ENCODE data around the gene ZDHHC9. TPM values are rescaled to one million over a fixed set of nuclear protein-coding genes. Genes with fewer than 3 reads are reported as not detected.

Gene ZDHHC9
- total RNA-seq, 2 donors from 2014 or later = 12.6 to 12.8 TPM

DNA sequence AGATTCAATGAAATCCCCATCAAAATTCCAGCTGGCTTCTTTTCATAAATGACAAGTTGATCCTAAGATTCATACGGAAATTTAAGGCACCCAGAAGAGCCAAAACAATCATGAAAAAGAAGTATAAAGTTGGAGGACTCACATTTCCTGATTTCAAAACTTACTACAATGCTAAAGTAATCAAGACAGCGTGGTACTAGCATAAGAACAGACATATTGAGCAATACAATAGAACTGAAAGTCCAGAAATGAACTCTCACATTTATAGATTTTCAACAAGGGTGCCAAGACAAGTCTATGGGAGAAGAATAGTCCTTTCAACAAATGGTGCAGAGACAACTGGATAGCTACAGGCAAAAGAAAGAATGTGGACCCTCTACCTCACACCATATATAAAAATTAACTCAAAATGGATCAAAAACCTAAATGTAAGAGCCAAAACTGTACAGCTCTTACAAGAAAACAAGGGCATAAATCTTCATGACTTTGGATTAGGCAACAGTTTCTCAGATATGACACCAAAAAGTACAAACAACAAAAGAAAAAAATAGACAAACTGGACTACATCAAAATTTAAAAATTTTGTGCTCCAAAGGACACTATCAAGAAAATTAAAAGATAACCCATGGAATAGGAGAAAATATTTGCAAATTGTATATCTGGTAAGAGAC, 35.4 kb downstream of the ZDHHC9 start:
- Mint-ChIP-seq H3K4me1 (ENCODE audit: low read depth) (peaks cover 17% of the 10 kb centered on the region), H3K27me3 (ENCODE audit: low read depth) (peaks cover 7% of the 10 kb centered on the region), H3K27ac (peak overlapping the region; percentile 63), H3K36me3 (ENCODE audit: insufficient read depth in 2 of 2) (peaks cover 0 to 4% of the 10 kb centered on the region in 2 donors), H3K4me3 (peak overlapping the region in 1 of 2 donors; percentile 45), H3K9me3 (no peaks in the 10 kb centered on the region)
- ATAC-seq (replicated peaks in 1 of 2) (no peak), DNase-seq (no peak)

DNA sequence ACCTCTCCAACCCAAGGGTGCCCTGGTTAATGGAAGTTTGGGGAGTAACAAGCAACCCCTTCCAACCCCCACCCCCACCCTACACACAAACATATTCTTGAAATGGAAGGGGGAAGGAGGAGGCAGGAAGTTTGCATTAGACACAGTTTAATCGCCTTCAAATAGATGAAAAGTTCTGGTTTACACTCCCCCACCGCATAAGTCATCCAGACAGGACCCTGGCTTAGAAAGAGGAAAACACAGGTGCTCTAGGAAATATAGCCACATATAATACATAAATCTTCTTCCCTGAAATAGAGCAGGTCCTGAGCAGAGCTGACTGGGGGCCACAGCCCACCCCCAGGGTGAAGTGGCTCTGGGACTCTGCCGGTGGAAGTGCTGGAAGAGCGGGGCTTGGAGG, 38.9 kb downstream of the ZDHHC9 start:
- Mint-ChIP-seq H3K4me1 (ENCODE audit: low read depth) (peaks cover 20% of the 10 kb centered on the region), H3K27ac (no peak overlapping the region), H3K4me3 (no peak overlapping the region), H3K36me3 (ENCODE audit: insufficient read depth in 2 of 2) (peaks cover 0 to 2% of the 10 kb centered on the region in 2 donors), H3K9me3 (no peaks in the 10 kb centered on the region), H3K27me3 (ENCODE audit: low read depth) (peaks cover 7% of the 10 kb centered on the region)
- DNase-seq (no peak), ATAC-seq (replicated peaks in 1 of 2) (peak in 1 of 2 donors; percentile 13)

GRCh38 chrX:129802863-129803262, 40.8 kb downstream of the ZDHHC9 start:
- Mint-ChIP-seq H3K4me3 (no peak overlapping the region), H3K27me3 (ENCODE audit: low read depth) (peaks cover 7% of the 10 kb centered on the region), H3K4me1 (ENCODE audit: low read depth) (peaks cover 23% of the 10 kb centered on the region), H3K27ac (no peak overlapping the region), H3K9me3 (no peaks in the 10 kb centered on the region), H3K36me3 (ENCODE audit: insufficient read depth in 2 of 2) (peaks cover 0 to 6% of the 10 kb centered on the region in 2 donors)
- no peak for ATAC-seq (replicated peaks in 1 of 2)
- no peak for DNase-seq

DNA sequence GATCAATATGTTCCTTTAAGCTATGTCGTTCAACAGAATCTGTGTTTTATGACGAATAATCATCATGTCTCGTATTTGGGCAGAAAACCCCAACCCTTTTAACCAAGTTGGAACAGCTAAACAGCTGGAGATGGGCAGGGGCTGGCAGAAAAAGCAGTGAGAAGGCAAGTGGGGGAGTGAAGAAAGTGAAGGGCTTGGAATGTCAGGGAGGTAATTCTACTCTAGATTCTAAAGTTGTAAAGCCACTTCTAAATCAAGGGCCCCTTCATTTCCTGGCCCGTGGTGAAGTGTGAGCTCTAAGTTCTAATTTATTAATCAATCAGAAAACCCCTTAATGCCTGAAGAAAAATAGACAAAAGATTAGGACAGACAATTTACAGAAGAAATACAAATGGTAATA, 43.5 kb downstream of the ZDHHC9 start:
- Mint-ChIP-seq H3K27ac (peak overlapping the region; percentile 80), H3K9me3 (no peaks in the 10 kb centered on the region), H3K27me3 (ENCODE audit: low read depth) (peaks cover 2% of the 10 kb centered on the region), H3K4me1 (ENCODE audit: low read depth) (peaks cover 32% of the 10 kb centered on the region), H3K4me3 (no peak overlapping the region), H3K36me3 (ENCODE audit: insufficient read depth in 2 of 2) (peaks cover 0 to 4% of the 10 kb centered on the region in 2 donors)
- ATAC-seq (replicated peaks in 1 of 2) (no peak), DNase-seq (no peak)

DNA sequence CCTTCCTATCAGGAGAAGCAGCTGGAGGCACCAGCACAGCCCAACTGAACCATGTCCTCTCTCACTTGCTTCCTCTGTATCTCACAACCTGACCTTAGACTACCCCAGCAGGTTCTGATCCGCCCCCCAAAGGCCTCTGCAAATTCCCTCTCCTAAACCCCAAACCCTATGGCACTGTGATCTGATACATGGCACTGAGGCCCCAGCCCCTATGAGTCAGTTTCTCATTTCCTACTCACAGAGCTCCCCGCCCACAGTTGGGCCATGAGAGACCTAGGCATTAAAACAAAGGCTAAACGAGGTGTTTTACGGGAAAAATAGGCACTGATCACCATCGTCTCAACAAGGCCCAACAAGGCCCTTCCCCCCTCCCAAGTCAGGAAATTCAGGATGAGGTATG, 44.8 kb downstream of the ZDHHC9 start:
- H3K4me3 Mint-ChIP-seq = peak overlapping the region; percentile 21 to 50
- no peaks in the 10 kb centered on the region for H3K9me3 Mint-ChIP-seq
- H3K36me3 Mint-ChIP-seq (ENCODE audit: insufficient read depth in 2 of 2) = peaks cover 0 to 7% of the 10 kb centered on the region in 2 donors
- peak in 1 of 2 donors; percentile 54 for DNase-seq
- H3K4me1 Mint-ChIP-seq (ENCODE audit: low read depth) = peaks cover 32% of the 10 kb centered on the region
- peak; percentile 87 to 89 for ATAC-seq (replicated peaks in 1 of 2)
- H3K27ac Mint-ChIP-seq = peak overlapping the region; percentile 45
- H3K27me3 Mint-ChIP-seq (ENCODE audit: low read depth) = no peaks in the 10 kb centered on the region

DNA sequence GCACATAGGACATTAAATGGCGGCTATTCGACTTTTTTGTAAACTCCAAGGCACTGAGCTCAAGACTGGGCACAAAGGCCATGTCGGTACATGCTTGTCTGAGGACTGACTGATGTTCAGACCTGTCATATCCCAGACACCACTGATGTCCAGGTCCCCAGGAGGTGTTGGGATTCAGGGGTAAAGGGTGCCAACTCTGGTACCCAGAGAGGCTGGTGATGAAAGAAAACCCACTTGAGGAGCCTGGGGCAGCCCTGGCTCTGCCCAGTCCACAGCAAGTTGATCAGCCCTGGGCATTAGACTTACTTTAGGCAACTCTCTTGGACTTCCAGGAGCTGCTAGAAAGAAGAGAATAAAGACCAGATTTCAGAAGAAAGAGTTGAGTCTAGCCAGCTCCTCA, 45.2 kb downstream of the ZDHHC9 start:
- Mint-ChIP-seq H3K4me1 (ENCODE audit: low read depth) (peaks cover 32% of the 10 kb centered on the region), H3K36me3 (ENCODE audit: insufficient read depth in 2 of 2) (peaks cover 0 to 7% of the 10 kb centered on the region in 2 donors), H3K4me3 (peak overlapping the region; percentile 21 to 50), H3K9me3 (no peaks in the 10 kb centered on the region), H3K27ac (peak overlapping the region; percentile 45), H3K27me3 (ENCODE audit: low read depth) (no peaks in the 10 kb centered on the region)
- ATAC-seq (replicated peaks in 1 of 2) = peak; percentile 4 to 33
- no peak for DNase-seq

DNA sequence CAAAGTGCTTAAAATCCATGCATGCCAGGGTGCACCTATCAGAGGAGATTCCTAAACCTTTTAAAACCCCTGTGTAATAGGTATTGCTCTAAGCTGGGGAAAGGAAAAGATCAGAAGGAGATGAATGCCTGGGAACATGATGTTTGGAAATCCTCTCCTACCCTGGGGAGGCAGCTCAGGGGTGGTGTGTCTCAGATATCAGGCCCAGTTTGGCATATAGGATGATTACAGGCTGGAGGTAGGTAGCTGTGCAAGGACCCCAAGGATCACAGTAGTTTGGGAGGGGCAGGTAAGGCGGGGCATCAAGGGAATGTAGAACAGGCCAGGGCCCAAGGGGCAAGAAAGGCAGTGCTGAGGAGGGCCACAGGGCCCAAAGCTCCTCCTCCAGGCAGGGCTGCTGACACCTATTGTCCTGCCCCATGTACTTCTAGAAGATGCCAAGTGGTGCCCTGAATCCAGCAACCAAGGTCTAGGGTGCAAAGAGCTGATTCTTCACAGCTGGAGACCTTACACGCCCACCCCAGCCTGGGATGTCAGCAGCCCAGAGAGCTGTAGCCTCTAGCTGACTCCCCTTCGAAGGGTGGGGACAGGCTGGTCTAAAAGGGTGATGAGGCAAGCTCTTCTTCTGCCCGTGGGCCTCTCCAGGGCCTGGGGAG, 46.3 kb downstream of the ZDHHC9 start:
- Mint-ChIP-seq H3K36me3 (ENCODE audit: insufficient read depth in 2 of 2) (peaks cover 0 to 7% of the 10 kb centered on the region in 2 donors), H3K4me1 (ENCODE audit: low read depth) (peaks cover 32% of the 10 kb centered on the region), H3K4me3 (no peak overlapping the region), H3K27ac (no peak overlapping the region), H3K27me3 (ENCODE audit: low read depth) (no peaks in the 10 kb centered on the region), H3K9me3 (no peaks in the 10 kb centered on the region)
- ATAC-seq (replicated peaks in 1 of 2) = peak; percentile 14 to 23
- DNase-seq = no peak

- Mint-ChIP-seq H3K27ac (no peak overlapping the region), H3K4me3 (no peak overlapping the region)
Measured at GRCh38 chrX:129795584-129795983, 48.1 kb downstream of the ZDHHC9 start.

DNA sequence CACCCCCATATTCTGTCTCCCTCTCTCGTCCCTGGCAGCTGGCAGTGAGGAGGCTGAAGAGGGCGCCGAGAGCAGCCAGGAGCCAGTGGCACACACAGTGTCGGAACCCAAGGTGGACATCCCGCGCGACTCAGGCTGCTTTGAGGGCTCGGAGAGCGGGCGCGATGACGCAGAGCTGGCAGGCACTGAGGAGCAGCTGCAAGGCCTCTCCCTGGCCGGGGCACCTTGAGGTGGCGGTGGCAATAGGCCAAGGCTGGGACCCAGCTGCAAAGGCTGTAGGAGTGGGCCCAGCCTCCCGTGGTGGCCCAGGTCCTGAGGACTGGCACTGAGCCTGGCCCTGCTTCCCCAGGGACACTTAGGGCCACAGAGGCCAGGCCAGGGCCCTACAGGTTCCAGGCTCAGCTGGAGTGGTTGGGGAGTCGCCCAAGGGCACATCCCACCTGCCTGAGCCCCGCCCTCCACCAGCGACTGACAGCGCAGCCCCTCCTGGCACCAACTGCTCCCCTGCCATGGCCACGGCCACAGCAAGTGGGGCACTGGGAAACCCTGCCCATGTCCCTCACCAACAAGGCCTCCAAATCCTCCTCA, 50.0 kb downstream of the ZDHHC9 start:
- Mint-ChIP-seq H3K4me3 (no peak overlapping the region), H3K36me3 (ENCODE audit: insufficient read depth in 2 of 2) (peaks cover 0 to 4% of the 10 kb centered on the region in 2 donors), H3K9me3 (no peaks in the 10 kb centered on the region), H3K27me3 (ENCODE audit: low read depth) (no peaks in the 10 kb centered on the region), H3K4me1 (ENCODE audit: low read depth) (peaks cover 17% of the 10 kb centered on the region), H3K27ac (no peak overlapping the region)
- DNase-seq (no peak), ATAC-seq (replicated peaks in 1 of 2) (no peak)

More at GRCh38 chrX:129795584-129795983, 48.1 kb downstream of the ZDHHC9 start:
- DNase-seq = no peak
- no peak for ATAC-seq (replicated peaks in 1 of 2)
- Mint-ChIP-seq H3K4me1 (ENCODE audit: low read depth) (peaks cover 32% of the 10 kb centered on the region), H3K27me3 (ENCODE audit: low read depth) (no peaks in the 10 kb centered on the region), H3K36me3 (ENCODE audit: insufficient read depth in 2 of 2) (peaks cover 0 to 7% of the 10 kb centered on the region in 2 donors), H3K9me3 (no peaks in the 10 kb centered on the region)

DNA sequence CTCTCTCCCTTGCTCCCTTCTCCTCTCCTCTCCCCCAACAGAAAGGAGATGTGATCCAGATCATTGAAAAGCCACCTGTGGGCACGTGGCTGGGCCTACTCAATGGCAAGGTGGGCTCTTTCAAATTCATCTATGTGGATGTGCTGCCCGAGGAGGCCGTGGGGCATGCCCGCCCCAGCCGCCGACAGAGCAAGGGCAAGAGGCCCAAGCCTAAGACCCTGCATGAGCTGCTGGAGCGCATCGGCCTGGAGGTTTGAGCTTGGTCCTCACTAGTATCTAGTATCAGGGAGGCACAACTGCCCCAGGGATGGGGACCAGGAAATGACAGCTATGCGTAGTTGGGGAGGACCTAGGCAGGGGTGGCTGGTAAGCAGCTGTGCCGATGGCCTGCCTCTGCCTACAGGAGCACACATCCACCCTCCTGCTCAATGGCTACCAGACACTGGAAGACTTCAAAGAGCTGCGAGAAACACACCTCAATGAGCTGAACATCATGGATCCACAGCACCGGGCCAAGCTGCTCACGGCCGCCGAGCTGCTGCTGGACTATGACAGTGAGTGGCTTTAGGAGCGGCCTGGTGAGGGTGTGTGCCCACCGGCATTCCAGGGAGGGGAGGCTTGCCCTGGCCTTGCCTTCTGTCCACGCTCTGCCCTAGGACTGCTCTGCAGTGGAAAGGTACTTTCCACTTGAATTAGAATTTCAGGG, 50.9 kb downstream of the ZDHHC9 start:
- no peak for DNase-seq
- no peak for ATAC-seq (replicated peaks in 1 of 2)
- peaks cover 8% of the 10 kb centered on the region for H3K4me1 Mint-ChIP-seq (ENCODE audit: low read depth)
- H3K4me3 Mint-ChIP-seq = no peak overlapping the region
- no peaks in the 10 kb centered on the region for H3K27me3 Mint-ChIP-seq (ENCODE audit: low read depth)
- H3K9me3 Mint-ChIP-seq = no peaks in the 10 kb centered on the region
- H3K27ac Mint-ChIP-seq = no peak overlapping the region
- H3K36me3 Mint-ChIP-seq (ENCODE audit: insufficient read depth in 2 of 2) = peaks cover 0 to 4% of the 10 kb centered on the region in 2 donors

DNA sequence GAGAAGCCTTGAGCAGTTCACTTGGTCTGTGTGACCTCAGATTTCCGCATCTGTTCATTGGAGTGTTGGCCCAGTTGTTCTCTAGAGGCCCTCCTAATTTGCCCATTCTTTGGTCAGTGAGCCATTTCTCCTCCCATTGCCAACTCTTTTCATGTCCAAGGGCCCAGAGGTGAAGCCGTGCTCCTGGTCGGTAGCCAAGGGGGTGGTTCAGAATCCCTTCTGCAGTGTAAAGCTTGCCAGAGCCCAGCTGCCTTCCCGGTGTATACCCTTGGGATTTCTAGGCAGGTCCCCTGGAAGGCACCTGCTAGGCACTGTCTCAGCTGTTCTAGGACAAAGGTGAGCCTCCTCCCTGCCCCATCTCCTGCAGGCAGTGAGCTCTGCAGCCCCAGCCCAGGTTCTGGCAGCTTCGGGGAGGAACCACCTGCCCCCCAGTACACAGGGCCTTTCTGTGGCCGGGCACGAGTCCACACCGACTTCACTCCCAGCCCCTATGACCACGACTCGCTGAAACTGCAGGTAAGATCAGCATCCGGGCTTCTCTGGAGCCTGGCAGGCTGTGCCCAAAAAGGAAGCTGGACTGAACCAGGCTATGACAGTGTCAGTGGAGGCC, 51.6 kb downstream of the ZDHHC9 start:
- Mint-ChIP-seq H3K4me3 (no peak overlapping the region), H3K27ac (no peak overlapping the region), H3K36me3 (ENCODE audit: insufficient read depth in 2 of 2) (peaks cover 4 to 6% of the 10 kb centered on the region in 2 donors), H3K4me1 (ENCODE audit: low read depth) (peaks cover 6% of the 10 kb centered on the region), H3K9me3 (no peaks in the 10 kb centered on the region), H3K27me3 (ENCODE audit: low read depth) (no peaks in the 10 kb centered on the region)
- DNase-seq = no peak
- ATAC-seq (replicated peaks in 1 of 2) = no peak

DNA sequence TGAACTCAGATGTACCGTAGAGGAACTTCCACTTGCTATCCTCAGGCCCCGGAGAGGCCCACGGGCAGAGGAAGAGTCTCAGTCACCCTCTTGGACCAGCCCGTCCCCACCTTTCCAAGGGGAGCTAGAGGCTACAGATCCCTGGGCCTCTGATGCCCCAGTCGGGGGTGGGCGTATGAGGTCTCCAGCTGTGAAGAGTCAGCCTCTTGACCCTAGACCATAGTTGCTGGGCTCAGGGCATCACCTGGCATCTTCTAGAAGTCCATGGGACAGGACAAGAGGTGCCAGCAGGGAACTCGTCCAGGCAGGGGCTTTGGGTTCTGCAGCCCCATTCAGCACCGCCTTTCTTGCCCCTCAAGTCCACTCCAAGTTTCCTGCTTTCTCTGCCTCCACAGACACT, 52.4 kb downstream of the ZDHHC9 start:
- Mint-ChIP-seq H3K4me1 (ENCODE audit: low read depth) (peaks cover 10% of the 10 kb centered on the region), H3K9me3 (no peaks in the 10 kb centered on the region), H3K4me3 (no peak overlapping the region), H3K27ac (peak overlapping the region; percentile 40), H3K27me3 (ENCODE audit: low read depth) (no peaks in the 10 kb centered on the region), H3K36me3 (ENCODE audit: insufficient read depth in 2 of 2) (peaks cover 5 to 10% of the 10 kb centered on the region in 2 donors)
- ATAC-seq (replicated peaks in 1 of 2) = no peak
- DNase-seq = no peak
